Endothelial cell of umbilical vein (primary cell): ENCODE results near the gene CEP295NL.
A peak's percentile ranks its signal among the peaks of the same experiment; 100 is the strongest.

ENCODE experiments used
- EZH2 ChIP-seq: IDR thresholded peaks from 2 replicates; pipeline ENCODE4 v1.6.1; 2012; ENCODE audit warnings: borderline replicate concordance, low read depth, mild to moderate bottlenecking, moderate library complexity, low read length, inconsistent platforms; ENCODE audit not compliant: severe bottlenecking
- POLR2A ChIP-seq: IDR thresholded peaks from 2 replicates; pipeline ENCODE4 v1.6.1; 2012; ENCODE audit warnings: low read depth, mild to moderate bottlenecking, control low read depth, low read length
- POLR2AphosphoS5 ChIP-seq: IDR thresholded peaks from 2 replicates; pipeline ENCODE4 v1.6.1; 2012; ENCODE audit warnings: low read depth, mild to moderate bottlenecking, control low read depth, low read length, moderate library complexity; ENCODE audit not compliant: insufficient read depth
- TF ChIP-seq, protein P1 (sequence below), 2 donors: IDR thresholded peaks; 1 replicate in 1 of 2; 2 replicates in 1 of 2; pipeline ENCODE4 v1.5.1; 2011; ENCODE audit warnings: low read length in 2 of 2, mild to moderate bottlenecking in 2 of 2, moderate library complexity in 2 of 2, control low read depth in 1 of 2, inconsistent platforms in 1 of 2, low read depth in 1 of 2; ENCODE audit not compliant: insufficient read depth in 1 of 2; ENCODE audit errors: extremely low read depth in 1 of 2

GRCh38 chr17:78924481-78925151, 21.6 kb upstream of the CEP295NL start:
- TF ChIP-seq, protein P1, sequence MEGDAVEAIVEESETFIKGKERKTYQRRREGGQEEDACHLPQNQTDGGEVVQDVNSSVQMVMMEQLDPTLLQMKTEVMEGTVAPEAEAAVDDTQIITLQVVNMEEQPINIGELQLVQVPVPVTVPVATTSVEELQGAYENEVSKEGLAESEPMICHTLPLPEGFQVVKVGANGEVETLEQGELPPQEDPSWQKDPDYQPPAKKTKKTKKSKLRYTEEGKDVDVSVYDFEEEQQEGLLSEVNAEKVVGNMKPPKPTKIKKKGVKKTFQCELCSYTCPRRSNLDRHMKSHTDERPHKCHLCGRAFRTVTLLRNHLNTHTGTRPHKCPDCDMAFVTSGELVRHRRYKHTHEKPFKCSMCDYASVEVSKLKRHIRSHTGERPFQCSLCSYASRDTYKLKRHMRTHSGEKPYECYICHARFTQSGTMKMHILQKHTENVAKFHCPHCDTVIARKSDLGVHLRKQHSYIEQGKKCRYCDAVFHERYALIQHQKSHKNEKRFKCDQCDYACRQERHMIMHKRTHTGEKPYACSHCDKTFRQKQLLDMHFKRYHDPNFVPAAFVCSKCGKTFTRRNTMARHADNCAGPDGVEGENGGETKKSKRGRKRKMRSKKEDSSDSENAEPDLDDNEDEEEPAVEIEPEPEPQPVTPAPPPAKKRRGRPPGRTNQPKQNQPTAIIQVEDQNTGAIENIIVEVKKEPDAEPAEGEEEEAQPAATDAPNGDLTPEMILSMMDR (IDR thresholded peaks at IDR 0.05; ENCODE audit: extremely low read depth in 1 of 2, insufficient read depth in 1 of 2, low read depth in 1 of 2, low read length in 2 of 2): no peak
- TF ChIP-seq EZH2: no peak
- TF ChIP-seq POLR2A: no peak
- peak; percentile 11 for TF ChIP-seq POLR2AphosphoS5
